CD4-positive, CD25-positive, alpha-beta regulatory T cell (primary cell): Measurements from ENCODE around the gene HSF4. TPM values are rescaled to one million over a fixed set of nuclear protein-coding genes. Genes with fewer than 3 reads are reported as not detected.

Experiments used
- polyA plus RNA-seq, 4 donors: library from polyadenylated mRNA; unstranded; fragments of 300-500 nt; fragmentation: Illumina TruSeq; gene quantifications; one replicate each; pipeline ENCODE4 v1.2.3, GENCODE V29; 2021
- total RNA-seq: library from RNA; stranded (reverse); gene quantifications from one replicate; pipeline ENCODE4 v1.2.3, GENCODE V29; 2022

HSF4 gene
- total and polyA plus RNA-seq, 5 donors from 2014 or later: 34.4 TPM; not detected in 4

Other genes with a start within 250 kb of the HSF4 start
- gene CDH16, start 245.9 kb upstream of the HSF4 start, total RNA-seq: not detected
- not detected for gene CDH16, start 245.9 kb upstream of the HSF4 start, polyA plus RNA-seq
- 0.35 TPM for gene RRAD, start 239.2 kb upstream of the HSF4 start, total RNA-seq
- not detected for gene RRAD, start 239.2 kb upstream of the HSF4 start, polyA plus RNA-seq
- 64.6 TPM for gene CIAO2B, start 230.3 kb upstream of the HSF4 start, total RNA-seq
- 100 to 1,000 TPM; 126 to 161 (median 147) TPM for gene CIAO2B, start 230.3 kb upstream of the HSF4 start, polyA plus RNA-seq
- 35.4 TPM for gene CES2, start 229.2 kb upstream of the HSF4 start, total RNA-seq
- gene CES2, start 229.2 kb upstream of the HSF4 start, polyA plus RNA-seq: 10 to 100 TPM; 19.3 to 22.5 (median 19.7) TPM
- gene CES3, start 203.5 kb upstream of the HSF4 start, total RNA-seq: 0.74 TPM
- gene CES3, start 203.5 kb upstream of the HSF4 start, polyA plus RNA-seq: under 1 TPM; 0.10 to 0.29 (median 0.26) TPM
- 11.9 TPM for gene CES4A, start 176.2 kb upstream of the HSF4 start, total RNA-seq
- 1 to 10 TPM; 1.6 to 3.0 (median 2.7) TPM for gene CES4A, start 176.2 kb upstream of the HSF4 start, polyA plus RNA-seq
- 108 TPM for gene CBFB, start 135.6 kb upstream of the HSF4 start, total RNA-seq
- gene CBFB, start 135.6 kb upstream of the HSF4 start, polyA plus RNA-seq: 100 to 1,000 TPM in 1 of 4 donors, 10 to 100 TPM in 3; 60.9 to 104 (median 77.2) TPM
- gene PHAF1, start 54.8 kb upstream of the HSF4 start, total RNA-seq: 19.2 TPM
- 10 to 100 TPM; 10.0 to 12.2 (median 11.4) TPM for gene PHAF1, start 54.8 kb upstream of the HSF4 start, polyA plus RNA-seq
- 3.4 TPM for gene B3GNT9, start 13.7 kb upstream of the HSF4 start, total RNA-seq
- 1 to 10 TPM in 3 of 4 donors, under 1 TPM in 1; 0.44 to 1.3 (median 1.2) TPM for gene B3GNT9, start 13.7 kb upstream of the HSF4 start, polyA plus RNA-seq
- 50.3 TPM for gene TRADD, start 4.8 kb upstream of the HSF4 start, total RNA-seq
- gene TRADD, start 4.8 kb upstream of the HSF4 start, polyA plus RNA-seq: 10 to 100 TPM; 66.4 to 92.4 (median 88.1) TPM
- gene FBXL8, start 4.8 kb upstream of the HSF4 start, total RNA-seq: 16.6 TPM
- 1 to 10 TPM; 2.5 to 6.6 (median 4.0) TPM for gene FBXL8, start 4.8 kb upstream of the HSF4 start, polyA plus RNA-seq
- gene NOL3, start 5.8 kb downstream of the HSF4 start, total RNA-seq: 2.3 TPM
- not detected for gene NOL3, start 5.8 kb downstream of the HSF4 start, polyA plus RNA-seq
- 19.6 TPM for gene MATCAP1, start 19.2 kb downstream of the HSF4 start, total RNA-seq
- gene MATCAP1, start 19.2 kb downstream of the HSF4 start, polyA plus RNA-seq: under 1 TPM in 1 of 4 donors, not detected in 3; 0.80 TPM
- 0.86 TPM for gene EXOC3L1, start 25.4 kb downstream of the HSF4 start, total RNA-seq
- gene EXOC3L1, start 25.4 kb downstream of the HSF4 start, polyA plus RNA-seq: under 1 TPM in 2 of 4 donors, not detected in 2; 0.25 to 0.35 TPM
- 63.7 TPM for gene E2F4, start 27.4 kb downstream of the HSF4 start, total RNA-seq
- gene E2F4, start 27.4 kb downstream of the HSF4 start, polyA plus RNA-seq: 10 to 100 TPM; 46.8 to 54.9 (median 48.9) TPM
- gene ELMO3, start 34.4 kb downstream of the HSF4 start, total RNA-seq: 2.2 TPM
- under 1 TPM in 1 of 4 donors, not detected in 3; 0.09 TPM for gene ELMO3, start 34.4 kb downstream of the HSF4 start, polyA plus RNA-seq
- 31.0 TPM for gene TMEM208, start 62.4 kb downstream of the HSF4 start, total RNA-seq
- 100 to 1,000 TPM in 2 of 4 donors, 10 to 100 TPM in 2; 91.8 to 141 (median 98.7) TPM for gene TMEM208, start 62.4 kb downstream of the HSF4 start, polyA plus RNA-seq
- gene FHOD1, start 82.7 kb downstream of the HSF4 start, total RNA-seq: 34.5 TPM
- gene FHOD1, start 82.7 kb downstream of the HSF4 start, polyA plus RNA-seq: 1 to 10 TPM; 1.9 to 4.5 (median 3.4) TPM
- 1.3 TPM for gene SLC9A5, start 84.2 kb downstream of the HSF4 start, total RNA-seq
- not detected for gene SLC9A5, start 84.2 kb downstream of the HSF4 start, polyA plus RNA-seq
- gene PLEKHG4, start 114.8 kb downstream of the HSF4 start, total RNA-seq: 10.0 TPM
- 1 to 10 TPM; 1.4 to 5.3 (median 2.8) TPM for gene PLEKHG4, start 114.8 kb downstream of the HSF4 start, polyA plus RNA-seq
- not detected for gene KCTD19, start 162.0 kb downstream of the HSF4 start, total RNA-seq
- not detected for gene KCTD19, start 162.0 kb downstream of the HSF4 start, polyA plus RNA-seq
- not detected for gene LRRC36, start 162.1 kb downstream of the HSF4 start, total RNA-seq
- gene LRRC36, start 162.1 kb downstream of the HSF4 start, polyA plus RNA-seq: not detected
- gene TPPP3, start 228.8 kb downstream of the HSF4 start, total RNA-seq: not detected
- gene TPPP3, start 228.8 kb downstream of the HSF4 start, polyA plus RNA-seq: not detected